Measurements from ENCODE around the gene ZNF500. TPM values are rescaled to one million over a fixed set of nuclear protein-coding genes. Genes with fewer than 3 reads are reported as not detected.

Gene ZNF500
- total RNA-seq, 1 experiment from 2014 or later = 18.3 TPM

- H3K36me3 Mint-ChIP-seq (ENCODE audit: insufficient read depth in 1 of 3, low read depth in 3 of 3) = no peaks in the 10 kb centered on the region
- TF ChIP-seq, protein P1, sequence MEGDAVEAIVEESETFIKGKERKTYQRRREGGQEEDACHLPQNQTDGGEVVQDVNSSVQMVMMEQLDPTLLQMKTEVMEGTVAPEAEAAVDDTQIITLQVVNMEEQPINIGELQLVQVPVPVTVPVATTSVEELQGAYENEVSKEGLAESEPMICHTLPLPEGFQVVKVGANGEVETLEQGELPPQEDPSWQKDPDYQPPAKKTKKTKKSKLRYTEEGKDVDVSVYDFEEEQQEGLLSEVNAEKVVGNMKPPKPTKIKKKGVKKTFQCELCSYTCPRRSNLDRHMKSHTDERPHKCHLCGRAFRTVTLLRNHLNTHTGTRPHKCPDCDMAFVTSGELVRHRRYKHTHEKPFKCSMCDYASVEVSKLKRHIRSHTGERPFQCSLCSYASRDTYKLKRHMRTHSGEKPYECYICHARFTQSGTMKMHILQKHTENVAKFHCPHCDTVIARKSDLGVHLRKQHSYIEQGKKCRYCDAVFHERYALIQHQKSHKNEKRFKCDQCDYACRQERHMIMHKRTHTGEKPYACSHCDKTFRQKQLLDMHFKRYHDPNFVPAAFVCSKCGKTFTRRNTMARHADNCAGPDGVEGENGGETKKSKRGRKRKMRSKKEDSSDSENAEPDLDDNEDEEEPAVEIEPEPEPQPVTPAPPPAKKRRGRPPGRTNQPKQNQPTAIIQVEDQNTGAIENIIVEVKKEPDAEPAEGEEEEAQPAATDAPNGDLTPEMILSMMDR (conservative IDR thresholded peaks at IDR 0.05) = no peak
Measured at GRCh38 chr16:4772351-4772750, 5.4 kb upstream of the ZNF500 start.

More at GRCh38 chr16:4772351-4772750, 5.4 kb upstream of the ZNF500 start:
- no peak overlapping the region for H2AFZ ChIP-seq (ENCODE audit: low read length)
- H3T11ph ChIP-seq (ENCODE audit: low read length) = no peak overlapping the region
- no peak overlapping the region for H4K91ac ChIP-seq (ENCODE audit: insufficient read length, low read depth, low read length)
- no peak overlapping the region for H4K5ac ChIP-seq (ENCODE audit: insufficient read length, low read depth, low read length)
- no peak overlapping the region for H3K9ac ChIP-seq (ENCODE audit: extremely low read depth, insufficient read length, low read length)
- H3K4me1 ChIP-seq (ENCODE audit: insufficient read depth, low read length) = no peaks in the 10 kb centered on the region
- no peak overlapping the region for H3K18ac ChIP-seq (ENCODE audit: insufficient read length, low read depth, low read length)
- peaks cover 14 to 16% of the 10 kb centered on the region in 2 experiments for H3K4me1 Mint-ChIP-seq
- no peak overlapping the region for H3K56ac ChIP-seq (ENCODE audit: insufficient read length, low read depth, low read length)
- no peak overlapping the region for H3K4ac ChIP-seq (ENCODE audit: low read depth, low read length)
- no peak overlapping the region for H3K4me3 Mint-ChIP-seq
- H2BK120ac ChIP-seq (ENCODE audit: low read depth, low read length, poor library complexity, severe bottlenecking) = no peak overlapping the region
- no peaks in the 10 kb centered on the region for H3K9me3 Mint-ChIP-seq
- WGBS (ENCODE audit: extremely low coverage, insufficient read length, low lambda C conversion rate) = no CpG with 5 or more reads among the region's 5 CpGs
- no peaks in the 10 kb centered on the region; the same call in none of the 2 replicates for H3K27me3 Mint-ChIP-seq (ENCODE audit: low read depth)
- no peak overlapping the region for H2BK12ac ChIP-seq (ENCODE audit: insufficient read length, low read depth, low read length)
- H3K27me3 ChIP-seq (ENCODE audit: insufficient read depth, low read length) = no peaks in the 10 kb centered on the region
- H3K79me2 ChIP-seq (ENCODE audit: insufficient read depth, low read length) = no peaks in the 10 kb centered on the region
- H3K27ac ChIP-seq (ENCODE audit: insufficient read length, low read depth, low read length) = no peak overlapping the region
- H3K14ac ChIP-seq (ENCODE audit: insufficient read depth, low read length) = no peak overlapping the region
- no peak overlapping the region for H4K8ac ChIP-seq (replicated peaks; ENCODE audit: insufficient read length, low read depth, low read length)
- peaks cover 8% of the 10 kb centered on the region for H3K23me2 ChIP-seq (ENCODE audit: insufficient read length, low read depth, low read length, poor library complexity, severe bottlenecking)
- no peak overlapping the region for H2BK15ac ChIP-seq (ENCODE audit: low read depth, low read length)
- no peaks in the 10 kb centered on the region for H4K20me1 ChIP-seq (ENCODE audit: control insufficient read depth, insufficient read depth, insufficient read length)
- H3K9me3 ChIP-seq (ENCODE audit: control insufficient read depth, low read depth, low read length) = no peaks in the 10 kb centered on the region
- H3K27ac Mint-ChIP-seq = no peak overlapping the region
- H3K4me2 ChIP-seq (ENCODE audit: insufficient read depth, insufficient read length, low read length) = no peak overlapping the region
- H3K79me1 ChIP-seq (ENCODE audit: insufficient read depth, low read depth, low read length, poor library complexity, severe bottlenecking) = no peaks in the 10 kb centered on the region
- H2BK20ac ChIP-seq (ENCODE audit: low read depth, low read length, poor library complexity, severe bottlenecking) = no peak overlapping the region
- DNase-seq = no peak
- H2AK5ac ChIP-seq (ENCODE audit: insufficient read length, low read length) = no peak overlapping the region
- H3K23ac ChIP-seq (ENCODE audit: insufficient read length, low read depth, low read length) = no peak overlapping the region
- H2BK5ac ChIP-seq (ENCODE audit: insufficient read length, low read length) = no peak overlapping the region

All from H9 (cell line).